DND-41 (cell line): ENCODE results near the gene SHH.
A peak's percentile ranks its signal among the peaks of the same experiment; 100 is the strongest.

Source experiments
- ATAC-seq: fragments of 200-7000 bp; cut with Tn5 transposase; 3 replicates; pipeline ENCODE4 v1.9.1; 2021; ENCODE audit warnings: low read depth; ENCODE audit not compliant: insufficient read depth
- DNase-seq: peaks from one replicate; pipeline ENCODE4 v3.0.0-alpha.2; 2020
- H2AFZ ChIP-seq: 2 replicates; pipeline ENCODE4 v1.6.0; 2012; ENCODE audit warnings: low read depth, low read length
- H3K27ac ChIP-seq: 2 replicates; pipeline ENCODE4 v1.5.1; 2012; ENCODE audit warnings: low read length, inconsistent platforms
- H3K27me3 ChIP-seq: fragments of 200-600 bp; sonication (generic); 2 replicates; pipeline ENCODE4 v1.6.0; 2012; ENCODE audit warnings: low read length, mild to moderate bottlenecking, inconsistent platforms; ENCODE audit not compliant: insufficient read depth, poor library complexity
- H3K36me3 ChIP-seq: 2 replicates; pipeline ENCODE4 v1.5.1; 2012; ENCODE audit warnings: low read length, inconsistent platforms; ENCODE audit not compliant: insufficient read depth
- H3K4me1 ChIP-seq: 2 replicates; pipeline ENCODE4 v1.5.1; 2012; ENCODE audit warnings: mild to moderate bottlenecking, low read length; ENCODE audit not compliant: insufficient read depth
- H3K4me2 ChIP-seq: 2 replicates; pipeline ENCODE4 v1.6.0; 2012; ENCODE audit warnings: mild to moderate bottlenecking, moderate library complexity, low read length, inconsistent platforms; ENCODE audit not compliant: insufficient read depth
- H3K4me3 ChIP-seq, 2 experiments: fragments of 200-600 bp in 1 of 2; shearing (Covaris generic) in 1 of 2; 2 replicates each; pipeline ENCODE4 v1.5.1; 2012 to 2016; ENCODE audit warnings: inconsistent platforms in 2 of 2, low read length in 2 of 2, mild to moderate bottlenecking in 2 of 2, low read depth in 1 of 2, moderate library complexity in 1 of 2
- H3K79me2 ChIP-seq: 2 replicates; pipeline ENCODE4 v1.6.0; 2012; ENCODE audit warnings: low read length, inconsistent platforms; ENCODE audit not compliant: insufficient read depth
- H3K9ac ChIP-seq: 2 replicates; pipeline ENCODE4 v1.6.0; 2012; ENCODE audit warnings: low read depth, mild to moderate bottlenecking, inconsistent platforms, low read length, moderate library complexity
- H3K9me3 ChIP-seq: 2 replicates; pipeline ENCODE4 v1.5.1; 2012; ENCODE audit warnings: low read length, moderate library complexity, mild to moderate bottlenecking, inconsistent platforms; ENCODE audit not compliant: insufficient read depth, severe bottlenecking
- H4K20me1 ChIP-seq: 2 replicates; pipeline ENCODE4 v1.6.0; 2012; ENCODE audit warnings: low read length; ENCODE audit not compliant: insufficient read depth
- EZH2 ChIP-seq: IDR thresholded peaks from 3 replicates; pipeline ENCODE4 v1.6.1; 2012; ENCODE audit warnings: borderline replicate concordance, low read depth, mild to moderate bottlenecking, moderate library complexity, low read length, inconsistent platforms; ENCODE audit not compliant: severe bottlenecking
- TF ChIP-seq, protein P1 (sequence below): IDR thresholded peaks from 2 replicates; pipeline ENCODE4 v1.5.1; 2012; ENCODE audit warnings: borderline replicate concordance, low read length, moderate library complexity, mild to moderate bottlenecking; ENCODE audit not compliant: poor library complexity, severe bottlenecking; ENCODE audit errors: extremely low read depth

SHH gene

DNA sequence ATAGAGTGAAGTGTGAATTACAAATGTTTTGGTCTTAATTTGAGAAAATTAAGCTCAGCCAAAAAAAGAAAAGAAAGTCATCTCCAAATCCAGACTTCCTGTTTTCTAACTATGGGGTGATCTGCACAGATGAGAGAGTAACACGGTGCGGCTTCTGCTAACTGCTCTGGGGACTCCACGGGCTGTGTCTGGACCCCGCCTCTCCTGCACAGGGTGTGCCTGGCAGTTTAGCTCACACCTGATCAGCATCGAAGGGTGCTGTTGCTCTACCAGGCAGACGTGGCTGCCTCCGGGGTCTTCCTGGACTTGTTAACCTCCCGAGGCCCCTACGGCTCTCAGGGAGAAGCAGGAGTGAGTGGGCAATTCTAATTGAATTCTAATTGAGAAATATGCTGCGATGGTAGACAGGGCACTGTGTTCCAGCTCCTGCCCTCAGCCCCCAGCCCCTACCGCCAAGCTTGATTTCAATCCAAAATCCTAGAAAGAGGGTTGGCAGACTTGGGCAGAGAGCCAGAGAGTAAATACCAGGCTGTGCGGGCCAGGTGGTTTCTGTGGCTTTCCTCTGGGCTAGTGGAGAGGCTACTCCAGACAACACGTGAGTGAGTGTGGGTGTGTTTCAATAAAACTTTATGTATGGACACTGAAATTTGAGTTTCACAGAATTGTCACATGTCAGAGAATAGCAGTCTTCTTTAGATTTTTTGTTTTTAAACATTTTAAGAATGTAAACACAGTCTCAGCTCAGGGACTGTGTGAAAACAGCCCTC, 13.4 kb downstream of the SHH start:
- Histone ChIP-seq H3K9me3 (no peaks in the 10 kb centered on the region), H3K27ac (no peak overlapping the region), H2AFZ (no peak overlapping the region), H3K4me2 (no peak overlapping the region), H3K79me2 (no peaks in the 10 kb centered on the region), H4K20me1 (peaks cover 8% of the 10 kb centered on the region; the same call in 1 of the 2 replicates), H3K4me1 (peaks cover 3% of the 10 kb centered on the region; the same call in 1 of the 2 replicates), H3K9ac (no peak overlapping the region), H3K36me3 (no peaks in the 10 kb centered on the region), H3K27me3 (peaks cover 9% of the 10 kb centered on the region), H3K4me3 (no peak overlapping the region)
- TF ChIP-seq, protein P1, sequence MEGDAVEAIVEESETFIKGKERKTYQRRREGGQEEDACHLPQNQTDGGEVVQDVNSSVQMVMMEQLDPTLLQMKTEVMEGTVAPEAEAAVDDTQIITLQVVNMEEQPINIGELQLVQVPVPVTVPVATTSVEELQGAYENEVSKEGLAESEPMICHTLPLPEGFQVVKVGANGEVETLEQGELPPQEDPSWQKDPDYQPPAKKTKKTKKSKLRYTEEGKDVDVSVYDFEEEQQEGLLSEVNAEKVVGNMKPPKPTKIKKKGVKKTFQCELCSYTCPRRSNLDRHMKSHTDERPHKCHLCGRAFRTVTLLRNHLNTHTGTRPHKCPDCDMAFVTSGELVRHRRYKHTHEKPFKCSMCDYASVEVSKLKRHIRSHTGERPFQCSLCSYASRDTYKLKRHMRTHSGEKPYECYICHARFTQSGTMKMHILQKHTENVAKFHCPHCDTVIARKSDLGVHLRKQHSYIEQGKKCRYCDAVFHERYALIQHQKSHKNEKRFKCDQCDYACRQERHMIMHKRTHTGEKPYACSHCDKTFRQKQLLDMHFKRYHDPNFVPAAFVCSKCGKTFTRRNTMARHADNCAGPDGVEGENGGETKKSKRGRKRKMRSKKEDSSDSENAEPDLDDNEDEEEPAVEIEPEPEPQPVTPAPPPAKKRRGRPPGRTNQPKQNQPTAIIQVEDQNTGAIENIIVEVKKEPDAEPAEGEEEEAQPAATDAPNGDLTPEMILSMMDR, result no peak
- no peak for TF ChIP-seq EZH2
- DNase-seq (no peak), ATAC-seq (no peak)

DNA sequence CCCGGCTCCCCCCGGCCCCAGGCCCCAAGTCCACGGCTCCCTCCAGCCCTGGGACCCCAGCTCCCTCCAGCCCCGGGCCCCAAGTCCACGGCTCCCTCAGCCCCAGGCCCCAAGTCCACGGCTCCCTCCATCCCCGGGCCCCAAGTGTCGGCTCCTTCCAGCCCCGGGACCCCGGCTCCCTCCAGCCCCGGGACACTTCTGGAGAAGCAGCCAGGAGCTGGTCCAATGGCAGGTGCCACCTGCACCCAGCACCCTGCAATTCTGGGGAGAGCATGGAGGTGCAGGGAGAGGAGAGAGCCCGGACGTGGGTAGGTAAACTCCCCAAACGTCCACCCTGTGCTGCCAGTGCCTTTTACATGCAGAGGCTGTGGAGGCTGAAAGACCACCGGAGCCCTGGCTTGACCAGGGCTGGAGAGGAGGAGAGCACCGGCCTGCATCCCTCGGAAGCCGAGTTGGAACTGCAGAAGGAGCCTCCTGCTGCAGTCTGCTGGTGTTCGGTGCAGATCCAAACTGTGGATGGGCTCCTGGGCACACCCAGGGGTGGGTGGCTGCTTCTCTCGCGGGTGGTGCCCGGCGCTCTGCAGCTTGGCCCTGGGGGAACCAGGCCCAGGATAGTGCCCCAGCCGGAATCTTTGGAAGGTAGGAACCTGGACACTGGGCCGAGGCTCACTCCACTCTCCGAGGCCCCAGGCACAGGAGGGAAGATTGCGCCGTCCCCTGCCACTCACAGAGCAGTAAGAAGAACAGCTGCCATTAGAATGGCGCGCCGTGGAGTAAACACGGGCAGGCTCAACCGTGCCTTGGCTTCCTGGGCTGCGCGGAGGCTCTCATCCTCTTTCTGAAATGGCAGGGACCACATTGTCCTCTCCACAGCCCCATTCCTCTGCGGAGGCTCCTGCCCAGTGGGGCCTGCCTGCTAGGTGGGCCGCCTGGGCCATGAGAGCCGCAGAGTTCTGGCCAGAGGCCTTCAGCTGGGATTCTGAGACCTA, 14.7 kb downstream of the SHH start:
- Histone ChIP-seq H4K20me1 (peaks cover 8% of the 10 kb centered on the region; the same call in 1 of the 2 replicates), H3K4me2 (no peak overlapping the region), H3K36me3 (no peaks in the 10 kb centered on the region), H3K79me2 (no peaks in the 10 kb centered on the region), H3K4me1 (peaks cover 3% of the 10 kb centered on the region; the same call in 1 of the 2 replicates), H3K9me3 (no peaks in the 10 kb centered on the region), H3K9ac (no peak overlapping the region), H3K27ac (no peak overlapping the region), H3K4me3 (no peak overlapping the region), H3K27me3 (peaks cover 9% of the 10 kb centered on the region), H2AFZ (no peak overlapping the region)
- ATAC-seq (peak; percentile 23; the same call in 2 of the 3 replicates), DNase-seq (no peak)
- TF ChIP-seq, protein P1, result no peak
- TF ChIP-seq EZH2, result no peak

DNA sequence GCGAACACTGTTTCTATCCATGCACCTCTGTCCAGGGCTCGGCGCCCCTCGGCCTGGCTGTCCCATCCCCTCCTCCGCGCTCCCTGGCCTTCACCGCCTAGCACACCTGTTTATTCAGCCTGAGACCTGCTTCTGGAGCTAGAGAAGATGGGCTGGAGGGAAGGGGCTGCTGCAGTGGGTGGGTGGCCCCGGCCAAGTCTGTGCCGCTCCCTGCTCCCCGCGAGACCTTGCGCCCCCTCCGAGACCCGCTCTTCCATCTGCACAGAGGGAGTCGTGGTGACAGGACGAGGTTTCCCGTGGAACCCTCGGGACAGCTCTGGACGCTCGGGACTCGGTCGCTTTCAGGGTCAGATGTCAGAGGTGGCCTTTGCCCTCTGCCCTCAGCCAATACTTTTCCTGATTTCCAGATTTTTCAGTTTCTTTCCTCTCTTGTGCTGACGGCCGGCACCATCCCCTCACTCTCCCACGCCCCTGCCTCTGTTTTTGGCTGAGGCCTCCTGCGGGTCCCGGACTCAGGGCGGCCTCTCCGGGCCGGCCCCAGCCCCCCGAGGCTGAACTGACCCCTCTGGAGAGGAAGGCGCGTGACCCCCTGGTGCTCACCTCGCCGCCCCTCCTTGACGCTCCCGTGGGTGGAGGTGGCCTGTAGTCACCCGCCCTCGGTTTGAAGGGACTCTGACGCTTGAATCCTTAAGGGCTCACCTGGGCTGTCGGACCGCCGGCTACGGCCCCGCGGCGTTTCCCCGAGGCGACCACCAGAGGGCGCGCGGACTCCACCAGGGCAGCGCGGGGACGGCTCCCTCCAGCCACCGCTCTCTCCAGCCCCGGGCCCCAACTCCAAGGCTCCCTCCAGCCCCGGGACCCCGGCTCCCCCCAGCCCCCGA, 15.6 kb downstream of the SHH start:
- DNase-seq (peak; percentile 59), ATAC-seq (peak; percentile 88)
- Histone ChIP-seq H3K4me2 (0 out of 2 replicates have a peak overlapping the region, but pooled peaks have one; percentile 39), H3K36me3 (no peaks in the 10 kb centered on the region), H3K79me2 (no peaks in the 10 kb centered on the region), H3K9me3 (no peaks in the 10 kb centered on the region), H3K27ac (no peak overlapping the region), H3K27me3 (peaks cover 9% of the 10 kb centered on the region), H3K4me1 (peaks cover 3% of the 10 kb centered on the region; the same call in 1 of the 2 replicates), H3K9ac (no peak overlapping the region), H4K20me1 (peaks cover 8% of the 10 kb centered on the region; the same call in 1 of the 2 replicates), H2AFZ (no peak overlapping the region), H3K4me3 (no peak overlapping the region)
- TF ChIP-seq EZH2, result no peak
- TF ChIP-seq, protein P1, result peak; percentile 88
